GM06990 (cell line): ENCODE data around the gene CRYBG3.

Experiments used
- DNase-seq: peaks from one replicate; pipeline ENCODE4 v3.0.0-alpha.2; 2011; ENCODE audit not compliant: insufficient read length; ENCODE audit errors: extremely low read depth
- H3K27me3 ChIP-seq: replicated peaks from 2 replicates; pipeline ENCODE4 v1.6.0; 2011; ENCODE audit warnings: low read length; ENCODE audit not compliant: control insufficient read depth, insufficient read depth
- H3K36me3 ChIP-seq: 2 replicates; pipeline ENCODE4 v1.5.1; 2011; ENCODE audit warnings: low read length; ENCODE audit not compliant: control insufficient read depth, insufficient read depth
- H3K4me3 ChIP-seq: replicated peaks from 2 replicates; pipeline ENCODE4 v1.5.1; 2011; ENCODE audit warnings: low read depth, mild to moderate bottlenecking, control low read depth, low read length
- TF ChIP-seq, protein P1 (sequence below): IDR thresholded peaks from 2 replicates; pipeline ENCODE4 v1.5.1; 2011; ENCODE audit warnings: low read length, control low read depth, mild to moderate bottlenecking, inconsistent platforms; ENCODE audit not compliant: insufficient read depth, poor library complexity, severe bottlenecking

The CRYBG3 gene

DNA sequence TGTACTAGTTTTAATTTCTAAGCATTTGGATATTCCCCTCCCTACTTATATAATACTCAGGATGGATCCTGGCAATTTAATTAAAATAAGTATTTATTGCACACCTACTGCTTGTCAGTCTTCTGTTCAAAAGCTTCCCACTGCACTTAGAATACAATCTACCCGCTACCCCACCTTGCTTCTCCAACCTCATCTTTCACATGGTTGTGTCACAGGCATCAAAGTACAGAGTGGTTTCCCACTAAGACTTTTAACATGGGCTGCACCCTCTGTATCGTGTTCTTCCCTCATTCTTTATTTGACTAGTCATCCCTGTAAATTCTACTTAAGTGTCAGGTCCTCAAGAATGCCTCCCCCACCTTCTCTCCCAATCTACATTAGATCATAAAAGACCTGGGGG lies 115.4 kb downstream of the CRYBG3 start:
- DNase-seq: no peak
- TF ChIP-seq, protein P1, sequence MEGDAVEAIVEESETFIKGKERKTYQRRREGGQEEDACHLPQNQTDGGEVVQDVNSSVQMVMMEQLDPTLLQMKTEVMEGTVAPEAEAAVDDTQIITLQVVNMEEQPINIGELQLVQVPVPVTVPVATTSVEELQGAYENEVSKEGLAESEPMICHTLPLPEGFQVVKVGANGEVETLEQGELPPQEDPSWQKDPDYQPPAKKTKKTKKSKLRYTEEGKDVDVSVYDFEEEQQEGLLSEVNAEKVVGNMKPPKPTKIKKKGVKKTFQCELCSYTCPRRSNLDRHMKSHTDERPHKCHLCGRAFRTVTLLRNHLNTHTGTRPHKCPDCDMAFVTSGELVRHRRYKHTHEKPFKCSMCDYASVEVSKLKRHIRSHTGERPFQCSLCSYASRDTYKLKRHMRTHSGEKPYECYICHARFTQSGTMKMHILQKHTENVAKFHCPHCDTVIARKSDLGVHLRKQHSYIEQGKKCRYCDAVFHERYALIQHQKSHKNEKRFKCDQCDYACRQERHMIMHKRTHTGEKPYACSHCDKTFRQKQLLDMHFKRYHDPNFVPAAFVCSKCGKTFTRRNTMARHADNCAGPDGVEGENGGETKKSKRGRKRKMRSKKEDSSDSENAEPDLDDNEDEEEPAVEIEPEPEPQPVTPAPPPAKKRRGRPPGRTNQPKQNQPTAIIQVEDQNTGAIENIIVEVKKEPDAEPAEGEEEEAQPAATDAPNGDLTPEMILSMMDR: no peak
- peaks cover 3% of the 10 kb centered on the region for H3K36me3 ChIP-seq

DNA sequence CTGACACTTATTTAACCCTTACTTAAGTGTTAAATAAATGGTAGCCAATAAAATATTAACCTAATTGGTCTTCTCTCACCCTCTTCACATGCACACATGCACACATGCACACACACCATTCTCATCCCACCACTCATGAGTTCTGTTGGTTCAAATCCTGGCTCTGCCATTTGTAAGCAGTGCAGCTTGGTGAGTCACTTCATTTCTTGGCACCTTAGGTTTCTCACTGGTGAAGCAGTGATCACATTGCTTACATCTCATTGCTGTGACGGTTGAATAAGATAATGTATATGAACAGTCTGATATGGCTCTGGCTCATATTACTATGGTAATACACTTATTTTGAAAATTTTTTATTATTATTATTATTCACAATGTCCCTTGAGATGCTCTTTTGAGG lies 116.6 kb downstream of the CRYBG3 start:
- H3K27me3 ChIP-seq: no peaks in the 10 kb centered on the region
- DNase-seq: no peak
- TF ChIP-seq, protein P1: no peak
- peaks cover 3% of the 10 kb centered on the region for H3K36me3 ChIP-seq
- H3K4me3 ChIP-seq: no peak overlapping the region

More for the DNA sequence above, 115.4 kb downstream of the CRYBG3 start:
- Histone ChIP-seq H3K27me3 (no peaks in the 10 kb centered on the region), H3K4me3 (no peak overlapping the region)

DNA sequence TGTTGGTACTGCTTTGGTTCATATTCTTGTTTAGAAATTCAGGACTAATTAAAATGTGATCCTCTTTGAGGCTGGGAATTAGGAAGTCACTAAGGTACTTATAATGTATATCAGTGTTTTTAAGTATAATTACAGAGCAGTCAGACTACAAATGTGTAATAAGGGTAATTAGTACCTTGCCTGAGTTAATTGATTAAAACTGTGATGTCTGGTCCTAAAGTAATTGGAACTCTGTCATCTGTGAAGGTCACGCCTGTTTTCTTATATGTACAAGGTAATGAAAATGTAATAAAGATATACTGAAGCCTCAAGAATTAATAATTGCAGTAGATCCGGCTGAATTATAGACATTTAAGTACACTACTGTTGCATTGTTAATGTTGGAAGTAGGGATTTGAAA lies 117.6 kb downstream of the CRYBG3 start:
- H3K27me3 ChIP-seq: no peaks in the 10 kb centered on the region
- TF ChIP-seq, protein P1: no peak
- H3K36me3 ChIP-seq: peaks cover 3% of the 10 kb centered on the region
- DNase-seq: no peak
- H3K4me3 ChIP-seq: no peak overlapping the region

DNA sequence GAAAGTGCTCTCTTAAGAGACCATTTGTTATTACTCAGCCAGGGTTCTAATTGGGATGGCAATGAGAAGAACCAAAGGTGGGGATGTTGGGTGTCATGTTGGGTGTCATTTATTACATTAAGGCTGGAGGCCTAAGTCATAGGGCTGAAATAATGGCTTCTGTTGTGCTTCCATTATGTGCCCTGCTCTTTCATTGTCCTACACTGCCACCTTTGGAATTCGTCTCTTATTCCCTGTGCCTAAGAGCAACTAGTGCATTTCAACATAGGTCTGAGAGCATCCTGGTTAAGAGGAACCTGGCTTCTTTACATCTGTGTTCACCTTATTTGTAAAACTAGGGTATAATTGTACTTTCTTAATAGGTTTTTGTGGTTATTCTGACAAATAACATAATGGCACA lies 118.2 kb downstream of the CRYBG3 start:
- no peak for DNase-seq
- Histone ChIP-seq H3K36me3 (peaks cover 3% of the 10 kb centered on the region), H3K4me3 (no peak overlapping the region), H3K27me3 (no peaks in the 10 kb centered on the region)
- TF ChIP-seq, protein P1: no peak

DNA sequence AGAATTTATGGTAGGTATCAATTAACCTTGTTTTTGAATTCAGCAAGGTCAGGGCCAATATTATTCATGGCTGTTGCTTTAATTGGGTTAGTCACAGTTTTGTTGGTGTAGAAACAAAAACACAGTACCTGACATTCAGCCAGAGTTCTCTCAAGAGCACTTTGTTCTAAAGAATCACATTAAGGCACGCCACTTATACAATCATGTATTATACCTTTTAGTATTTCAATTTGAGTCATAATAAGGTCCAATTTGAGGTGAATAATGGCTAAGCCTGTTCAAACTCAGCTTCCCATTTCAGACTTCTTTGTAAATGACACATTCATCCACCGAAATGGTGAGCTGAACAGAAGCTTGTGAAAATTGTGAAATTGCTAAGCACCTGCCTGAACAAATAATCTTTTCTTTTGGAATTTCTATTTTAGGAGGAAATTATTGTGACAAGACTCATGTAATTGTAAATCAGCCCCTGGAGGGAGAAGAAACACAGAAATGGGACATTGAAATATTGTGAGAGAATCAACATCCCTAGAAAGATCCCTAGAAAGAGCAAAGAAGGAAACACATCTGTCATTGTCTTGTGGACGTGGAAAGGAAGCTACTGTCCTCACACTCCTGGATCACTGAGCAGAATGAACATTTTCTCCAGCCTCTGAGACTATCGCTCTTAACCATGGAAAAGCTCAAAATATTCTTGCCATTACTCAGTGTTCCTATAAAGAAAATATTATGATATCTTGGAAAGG lies 121.2 kb downstream of the CRYBG3 start:
- no peaks in the 10 kb centered on the region for H3K27me3 ChIP-seq
- H3K4me3 ChIP-seq: no peak overlapping the region
- H3K36me3 ChIP-seq: peaks cover 5% of the 10 kb centered on the region
- TF ChIP-seq, protein P1: no peak
- no peak for DNase-seq
